CD14-positive monocyte (primary cell): ENCODE measurements around the gene SRGAP1. TPM values are rescaled to one million over a fixed set of nuclear protein-coding genes. Genes with fewer than 3 reads are reported as not detected.

Experiments
- DNase-seq, 3 donors: peaks; one replicate each; pipeline ENCODE4 v3.0.0-alpha.2; 2011 to 2022
- H2AFZ ChIP-seq: 2 replicates; pipeline ENCODE4 v1.6.0; 2012; ENCODE audit warnings: mild to moderate bottlenecking, low read depth, low read length, inconsistent platforms; ENCODE audit not compliant: insufficient read depth, poor library complexity, severe bottlenecking
- H3K27ac ChIP-seq, 2 donors: 1 replicate in 1 of 2; 2 replicates in 1 of 2; pipeline ENCODE4 v1.5.1; 2012 to 2013; ENCODE audit warnings: low read length in 2 of 2, control low read depth in 1 of 2, inconsistent platforms in 1 of 2, low read depth in 1 of 2, mild to moderate bottlenecking in 1 of 2
- H3K27me3 ChIP-seq, 2 donors: one replicate each; pipeline versions ENCODE4 v1.6.0 to v1.6.1; 2011 to 2013; ENCODE audit warnings: low read length in 2 of 2; ENCODE audit not compliant: control insufficient read depth in 2 of 2, insufficient read depth in 2 of 2
- H3K36me3 ChIP-seq, 2 donors: replicated peaks in 1 of 2; 1 replicate in 1 of 2; 2 replicates in 1 of 2; pipeline versions ENCODE4 v1.5.1 to v1.6.1; 2012 to 2013; ENCODE audit warnings: low read length in 2 of 2, control low read depth in 1 of 2, inconsistent platforms in 1 of 2, mild to moderate bottlenecking in 1 of 2; ENCODE audit not compliant: insufficient read depth in 2 of 2, control insufficient read depth in 1 of 2
- H3K4me1 ChIP-seq, 2 donors: 1 replicate in 1 of 2; 2 replicates in 1 of 2; pipeline versions ENCODE4 v1.5.1 to v1.6.1; 2012 to 2013; ENCODE audit warnings: low read length in 2 of 2, control low read depth in 1 of 2, inconsistent platforms in 1 of 2, mild to moderate bottlenecking in 1 of 2, moderate library complexity in 1 of 2; ENCODE audit not compliant: insufficient read depth in 2 of 2, control insufficient read depth in 1 of 2
- H3K4me2 ChIP-seq: replicated peaks from 2 replicates; pipeline ENCODE3; 2012; ENCODE audit warnings: low read length, moderate library complexity, mild to moderate bottlenecking; ENCODE audit not compliant: poor library complexity, severe bottlenecking; ENCODE audit errors: extremely low read depth
- H3K4me3 ChIP-seq, 3 experiments: fragments of 200-600 bp in 1 of 3; sonication (generic) in 1 of 3; replicated peaks in 1 of 3; 1 replicate in 2 of 3; 2 replicates in 1 of 3; pipeline ENCODE4 v1.5.1; 2011 to 2013; ENCODE audit warnings: low read length in 3 of 3, mild to moderate bottlenecking in 3 of 3, control low read depth in 2 of 3, low read depth in 2 of 3, inconsistent platforms in 1 of 3, moderate library complexity in 1 of 3
- H3K79me2 ChIP-seq: 2 replicates; pipeline ENCODE4 v1.6.0; 2012; ENCODE audit warnings: mild to moderate bottlenecking, control low read depth, inconsistent platforms, low read length, moderate library complexity; ENCODE audit not compliant: insufficient read depth
- H3K9ac ChIP-seq: 2 replicates; pipeline ENCODE4 v1.6.0; 2017; ENCODE audit warnings: low read length, mild to moderate bottlenecking; ENCODE audit not compliant: insufficient read depth, poor library complexity, severe bottlenecking
- H3K9me3 ChIP-seq, 2 donors: replicated peaks in 1 of 2; 1 replicate in 1 of 2; 2 replicates in 1 of 2; pipeline versions ENCODE4 v1.5.1 to v1.6.1; 2012 to 2013; ENCODE audit warnings: low read length in 2 of 2, control low read depth in 1 of 2; ENCODE audit not compliant: control insufficient read depth in 1 of 2, insufficient read depth in 1 of 2
- H4K20me1 ChIP-seq: 2 replicates; pipeline ENCODE4 v1.6.0; 2012; ENCODE audit warnings: mild to moderate bottlenecking, low read length, control low read depth, moderate library complexity; ENCODE audit not compliant: insufficient read depth
- H3K27ac Mint-ChIP-seq, 7 donors: one replicate each; pipeline ENCODE4 v1.8.0; 2020; ENCODE audit warnings: mild to moderate bottlenecking in 7 of 7, mixed read lengths in 7 of 7, moderate library complexity in 6 of 7, inconsistent platforms in 2 of 7
- H3K27me3 Mint-ChIP-seq, 3 donors: one replicate each; pipeline ENCODE4 v1.8.0; 2021 to 2022; ENCODE audit warnings: low read depth in 3 of 3, mild to moderate bottlenecking in 3 of 3, mixed read lengths in 3 of 3, moderate library complexity in 3 of 3, inconsistent platforms in 1 of 3
- H3K36me3 Mint-ChIP-seq, 2 donors: one replicate each; pipeline ENCODE4 v1.8.0; 2020; ENCODE audit warnings: mixed read lengths in 2 of 2, inconsistent platforms in 1 of 2, mild to moderate bottlenecking in 1 of 2
- H3K4me1 Mint-ChIP-seq: one replicate; pipeline ENCODE4 v1.8.0; 2020; ENCODE audit warnings: mild to moderate bottlenecking, mixed read lengths
- H3K4me3 Mint-ChIP-seq, 2 donors: one replicate each; pipeline ENCODE4 v1.8.0; 2020; ENCODE audit warnings: mild to moderate bottlenecking in 2 of 2, mixed read lengths in 2 of 2, moderate library complexity in 1 of 2
- H3K9me3 Mint-ChIP-seq, 7 donors: one replicate each; pipeline ENCODE4 v1.8.0; 2020 to 2022; ENCODE audit warnings: mixed read lengths in 7 of 7, mild to moderate bottlenecking in 6 of 7, moderate library complexity in 6 of 7, inconsistent platforms in 2 of 7
- CTCF ChIP-seq: fragments of 200-600 bp; IDR thresholded peaks from one replicate; pipeline ENCODE4 v1.8.0; 2022; ENCODE audit warnings: antibody characterized with exemption, mild to moderate bottlenecking
- WGBS: methylation state at CpG from one replicate; pipeline ENCODE4 v1.1.5; 2013; ENCODE audit warnings: missing lambda C conversion rate; ENCODE audit not compliant: insufficient coverage; 5-methylcytosine and 5-hydroxymethylcytosine counted together
- intact Hi-C, 2 donors: fragments of 100-400 bp; cut with micrococcal nuclease; formaldehyde crosslinking; loops; one replicate each; pipeline versions ENCODE4 v1.15.0 to v1.15.1; 2023
- polyA plus RNA-seq, 3 donors: library from polyadenylated mRNA; depleted of rRNA in 1 of 3; unstranded in 2 of 3; stranded (reverse) in 1 of 3; fragments of 300-500 nt in 2 of 3; fragments of >200 nt in 1 of 3; fragmentation: Illumina TruSeq in 2 of 3; gene quantifications; 1 replicate in 2 of 3; 2 replicates in 1 of 3; pipeline ENCODE4 v1.2.3, GENCODE V29; 2012 to 2021

Gene SRGAP1
- polyA plus RNA-seq, 3 donors = 0.05 to 0.52 (median 0.07) TPM

DNA sequence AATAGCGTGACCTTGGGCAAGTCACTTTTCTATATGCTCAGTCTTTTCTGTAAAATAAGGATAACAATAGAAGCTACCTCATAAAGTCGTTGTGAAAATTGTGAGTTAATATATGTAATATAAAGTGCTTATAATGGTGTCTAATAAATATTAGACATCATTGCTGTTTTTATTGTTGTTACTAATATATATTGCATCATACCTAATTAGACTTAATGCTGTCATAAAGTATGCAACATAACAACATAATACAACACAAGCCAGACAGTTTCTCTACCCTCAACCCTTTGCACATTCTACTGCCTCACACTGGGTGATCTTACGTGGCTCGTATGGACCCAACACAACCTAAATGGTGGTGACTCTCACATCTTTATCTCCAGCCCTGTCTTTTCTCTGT is 240.7 kb downstream of the SRGAP1 start:
- H3K9me3 Mint-ChIP-seq = no peaks in the 10 kb centered on the region

DNA sequence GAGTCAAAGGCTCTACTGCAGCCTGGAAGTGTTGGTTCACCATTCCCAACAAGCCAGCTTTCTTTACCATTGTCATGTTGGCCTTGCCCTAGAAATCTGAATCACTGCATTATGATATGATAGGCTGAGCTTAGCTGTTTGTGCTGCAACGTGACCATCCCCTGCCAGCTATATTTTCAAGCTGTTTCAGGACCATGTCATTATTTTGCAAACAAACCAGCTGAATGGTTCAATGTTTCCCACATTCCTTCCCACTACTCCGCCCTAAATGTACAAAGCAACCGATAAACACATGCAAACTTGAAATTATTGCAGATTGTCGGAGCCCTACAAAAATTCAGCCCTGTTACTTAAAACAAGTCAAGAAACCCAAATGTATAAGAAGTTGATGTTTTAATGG is 241.5 kb downstream of the SRGAP1 start:
- peaks cover 16% of the 10 kb centered on the region for H3K4me1 Mint-ChIP-seq

More for the DNA sequence above, 240.7 kb downstream of the SRGAP1 start:
- H3K9me3 ChIP-seq = no peaks in the 10 kb centered on the region
- WGBS = 85% methylated on average over 2 of the region's 4 CpGs
- intact Hi-C loops = no loop called here
- no peak for DNase-seq
- no peak overlapping the region for H2AFZ ChIP-seq
- no peak for TF ChIP-seq CTCF
- H3K27me3 ChIP-seq = no peaks in the 10 kb centered on the region
- Mint-ChIP-seq H3K4me3 (no peak overlapping the region), H3K27me3 (peaks cover 2 to 7% (median 4%) of the 10 kb centered on the region in 3 donors), H3K36me3 (no peaks in the 10 kb centered on the region), H3K27ac (no peak overlapping the region), H3K4me1 (peaks cover 13% of the 10 kb centered on the region)
- no peaks in the 10 kb centered on the region for H3K79me2 ChIP-seq
- no peaks in the 10 kb centered on the region for H4K20me1 ChIP-seq
- H3K27ac ChIP-seq = no peak overlapping the region
- H3K36me3 ChIP-seq = no peaks in the 10 kb centered on the region
- H3K4me1 ChIP-seq = peaks cover 6 to 12% of the 10 kb centered on the region in 2 donors
- no peak overlapping the region for H3K4me2 ChIP-seq
- H3K4me3 ChIP-seq = no peak overlapping the region
- no peak overlapping the region for H3K9ac ChIP-seq

More for the DNA sequence above, 241.5 kb downstream of the SRGAP1 start:
- H3K4me1 ChIP-seq = peaks cover 6 to 12% of the 10 kb centered on the region in 2 donors
- no peak overlapping the region for H3K4me3 Mint-ChIP-seq
- H3K36me3 Mint-ChIP-seq = no peaks in the 10 kb centered on the region
- WGBS = 100% methylated on average over 1 of the region's 4 CpGs
- H2AFZ ChIP-seq = no peak overlapping the region
- H3K79me2 ChIP-seq = no peaks in the 10 kb centered on the region
- no peak for DNase-seq
- intact Hi-C loops = no loop called here
- H3K27me3 Mint-ChIP-seq = peaks cover 1 to 7% (median 2%) of the 10 kb centered on the region in 3 donors
- no peak overlapping the region for H3K27ac ChIP-seq
- H3K36me3 ChIP-seq = no peaks in the 10 kb centered on the region
- H3K27me3 ChIP-seq = no peaks in the 10 kb centered on the region
- no peaks in the 10 kb centered on the region for H3K9me3 ChIP-seq
- no peak overlapping the region for H3K9ac ChIP-seq
- no peak for TF ChIP-seq CTCF
- H3K9me3 Mint-ChIP-seq = no peaks in the 10 kb centered on the region
- no peaks in the 10 kb centered on the region for H4K20me1 ChIP-seq
- H3K4me2 ChIP-seq = no peak overlapping the region
- H3K27ac Mint-ChIP-seq = no peak overlapping the region
- no peak overlapping the region for H3K4me3 ChIP-seq
